SH-SY5Y (cell line): ENCODE results near the gene HNF4A.

ENCODE experiments used
- GATA2 ChIP-seq: IDR thresholded peaks from 2 replicates; pipeline ENCODE4 v1.6.1; 2011; ENCODE audit warnings: mild to moderate bottlenecking, low read depth, low read length
- GATA3 ChIP-seq: IDR thresholded peaks from 2 replicates; pipeline ENCODE4 v1.6.1; 2011; ENCODE audit warnings: low read depth, mild to moderate bottlenecking, low read length, moderate library complexity

DNA sequence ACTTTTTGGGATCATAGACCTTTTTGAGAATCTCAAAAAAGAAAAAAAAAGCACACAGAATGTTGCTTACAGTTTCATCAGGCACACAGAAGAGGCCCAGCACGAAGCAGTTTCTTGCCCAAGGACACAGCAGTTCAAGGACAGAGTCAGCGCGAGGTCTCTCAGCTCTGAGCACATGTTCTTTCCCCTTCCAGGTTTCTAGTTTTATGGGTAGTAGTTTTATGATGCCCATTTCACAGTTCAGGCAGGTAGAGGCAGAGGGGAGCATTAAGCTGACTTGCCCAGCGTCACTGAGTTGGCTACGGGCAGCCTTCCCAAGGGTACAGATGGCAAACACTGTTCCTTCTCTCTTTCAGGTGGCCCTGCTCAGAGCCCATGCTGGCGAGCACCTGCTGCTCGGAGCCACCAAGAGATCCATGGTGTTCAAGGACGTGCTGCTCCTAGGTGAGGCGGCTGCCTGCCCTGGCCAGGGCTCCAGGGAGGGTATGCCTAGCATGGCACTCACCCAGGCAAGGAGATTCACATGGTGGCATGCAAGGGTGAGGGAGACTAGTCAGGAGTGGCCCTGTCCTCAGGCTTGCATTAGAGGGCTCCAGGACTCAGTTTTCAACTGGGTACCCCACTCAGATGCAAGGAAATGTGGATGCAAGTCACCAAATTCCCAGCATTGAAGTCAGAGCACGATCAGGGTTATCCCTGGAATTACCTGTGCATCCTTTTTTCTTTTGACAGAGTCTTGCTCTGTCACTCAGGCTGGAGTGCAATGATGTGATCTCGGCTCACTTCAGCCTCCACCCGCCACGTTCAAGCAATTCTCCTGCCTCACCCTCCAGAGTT is 62.8 kb downstream of the HNF4A start:
- TF ChIP-seq GATA2 (no peak), GATA3 (no peak)
